CD4-positive, alpha-beta T cell (primary cell): Measurements from ENCODE around the gene MPZ. TPM values are rescaled to one million over a fixed set of nuclear protein-coding genes. Genes with fewer than 3 reads are reported as not detected.

Experiments
- ATAC-seq: fragments of 200-7000 bp; cut with Tn5 transposase; one replicate; pipeline ENCODE4 v1.10.0; 2022; ENCODE audit warnings: mild to moderate bottlenecking; ENCODE audit not compliant: poor library complexity
- CTCF ChIA-PET: fragments of 350-600 bp; sonication (Branson Sonifier 250); formaldehyde crosslinking; loops from one replicate; lab custom pipeline; 2021; ENCODE audit warnings: antibody characterized with exemption, inconsistent platforms; lab: Charles Lee
- POLR2A ChIA-PET: fragments of 350-600 bp; sonication (Branson Sonifier 250); formaldehyde crosslinking; loops from one replicate; lab custom pipeline; 2021; ENCODE audit warnings: antibody characterized with exemption, inconsistent platforms; lab: Charles Lee
- DNase-seq, 14 experiments: peaks; one replicate each; pipeline ENCODE4 v3.0.0-alpha.2; 2013 to 2020; ENCODE audit warnings: mixed read lengths in 2 of 14
- H3K27ac ChIP-seq, 2 donors: one replicate each; pipeline versions ENCODE4 v1.5.1 to v1.7.0; 2013; ENCODE audit warnings: low read length in 2 of 2, low read depth in 1 of 2, mild to moderate bottlenecking in 1 of 2
- H3K27me3 ChIP-seq, 2 experiments: 1 replicate in 1 of 2; 2 replicates in 1 of 2; pipeline versions ENCODE4 v1.6.1 to v1.7.0; 2013; ENCODE audit warnings: low read length in 2 of 2, control low read depth in 1 of 2, mild to moderate bottlenecking in 1 of 2, moderate library complexity in 1 of 2; ENCODE audit not compliant: insufficient read depth in 2 of 2, control insufficient read depth in 1 of 2
- H3K36me3 ChIP-seq: one replicate; pipeline ENCODE4 v1.6.1; 2013; ENCODE audit warnings: low read length, control low read depth; ENCODE audit not compliant: insufficient read depth
- H3K4me1 ChIP-seq: one replicate; pipeline ENCODE4 v1.6.1; 2013; ENCODE audit warnings: low read length, control low read depth; ENCODE audit not compliant: insufficient read depth
- H3K4me3 ChIP-seq: one replicate; pipeline ENCODE4 v1.5.1; 2013; ENCODE audit warnings: mild to moderate bottlenecking, low read length, moderate library complexity
- H3K9me3 ChIP-seq, 2 experiments: 1 replicate in 1 of 2; 2 replicates in 1 of 2; pipeline versions ENCODE4 v1.6.1 to v1.7.0; 2013; ENCODE audit warnings: low read length in 2 of 2, mild to moderate bottlenecking in 2 of 2, control low read depth in 1 of 2, moderate library complexity in 1 of 2; ENCODE audit not compliant: control insufficient read depth in 1 of 2, insufficient read depth in 1 of 2
- H3K27ac Mint-ChIP-seq: one replicate; pipeline ENCODE4 v1.8.0; 2020; ENCODE audit warnings: mixed read lengths
- H3K27me3 Mint-ChIP-seq: one replicate; pipeline ENCODE4 v1.8.0; 2021; ENCODE audit warnings: mixed read lengths
- H3K36me3 Mint-ChIP-seq: one replicate; pipeline ENCODE4 v1.8.0; 2021; ENCODE audit warnings: low read depth, mixed read lengths
- H3K4me1 Mint-ChIP-seq: one replicate; pipeline ENCODE4 v1.8.0; 2021; ENCODE audit warnings: low read depth, mixed read lengths
- H3K4me3 Mint-ChIP-seq: one replicate; pipeline ENCODE4 v1.8.0; 2020; ENCODE audit warnings: mild to moderate bottlenecking, mixed read lengths
- H3K9me3 Mint-ChIP-seq: one replicate; pipeline ENCODE4 v1.8.0; 2020; ENCODE audit warnings: mixed read lengths
- CTCF ChIP-seq: fragments of 200-600 bp; IDR thresholded peaks from one replicate; pipeline ENCODE4 v1.8.0; 2022; ENCODE audit warnings: antibody characterized with exemption, mild to moderate bottlenecking
- intact Hi-C, 2 experiments: fragments of 100-400 bp; cut with DNase I in 1 of 2; cut with micrococcal nuclease in 1 of 2; formaldehyde crosslinking; loops; one replicate each; pipeline versions ENCODE4 v1.15.1 to v1.9.0; 2023 to 2025; cut with DNase I, micrococcal nuclease
- total RNA-seq, 174 experiments: library from RNA in 2 of 174; stranded (reverse) in 2 of 174; gene quantifications; one replicate each; pipeline ENCODE4 v1.2.3 and lab custom pipeline; 2021 to 2026

MPZ gene
- total RNA-seq, 2 experiments from 2014 or later: 3.1 to 3.2 TPM

GRCh38 chr1:161282991-161283390 is 26.8 kb downstream of the MPZ start:
- POLR2A ChIA-PET: no interaction called here
- CTCF ChIA-PET: no interaction called here
- H3K27ac Mint-ChIP-seq: no peak overlapping the region

GRCh38 chr1:161274874-161275273 is 34.9 kb downstream of the MPZ start:
- H3K36me3 Mint-ChIP-seq: no peaks in the 10 kb centered on the region
- intact Hi-C loops: no loop called here

More at GRCh38 chr1:161282991-161283390, 26.8 kb downstream of the MPZ start:
- ATAC-seq (no peak), DNase-seq (no peak)
- Mint-ChIP-seq H3K27me3 (no peaks in the 10 kb centered on the region), H3K4me3 (no peak overlapping the region), H3K36me3 (peaks cover 6% of the 10 kb centered on the region), H3K9me3 (no peaks in the 10 kb centered on the region), H3K4me1 (no peaks in the 10 kb centered on the region)
- intact Hi-C loops: loop anchor here in 1 of 2 experiments (5.0 kb wide), 1 partner anchor 36 kb away; no protein-coding TSS in a partner anchor
- TF ChIP-seq CTCF: no peak
- Histone ChIP-seq H3K36me3 (no peaks in the 10 kb centered on the region), H3K4me1 (no peaks in the 10 kb centered on the region), H3K4me3 (no peak overlapping the region), H3K27me3 (no peaks in the 10 kb centered on the region), H3K27ac (no peak overlapping the region), H3K9me3 (no peaks in the 10 kb centered on the region)

GRCh38 chr1:161273402-161273801 is 36.4 kb downstream of the MPZ start:
- no peak overlapping the region for H3K4me3 ChIP-seq
- POLR2A ChIA-PET: no interaction called here
- H3K27me3 ChIP-seq: no peaks in the 10 kb centered on the region
- Mint-ChIP-seq H3K4me3 (no peak overlapping the region), H3K27me3 (peaks cover 17% of the 10 kb centered on the region), H3K9me3 (no peaks in the 10 kb centered on the region), H3K4me1 (no peaks in the 10 kb centered on the region), H3K36me3 (no peaks in the 10 kb centered on the region), H3K27ac (no peak overlapping the region)
- H3K9me3 ChIP-seq: no peaks in the 10 kb centered on the region
- H3K4me1 ChIP-seq: no peaks in the 10 kb centered on the region
- no peaks in the 10 kb centered on the region for H3K36me3 ChIP-seq
- ATAC-seq (no peak), DNase-seq (no peak)
- intact Hi-C loops: no loop called here
- CTCF ChIA-PET: no interaction called here
- TF ChIP-seq CTCF: no peak
- no peak overlapping the region for H3K27ac ChIP-seq

More at GRCh38 chr1:161274874-161275273, 34.9 kb downstream of the MPZ start:
- no peaks in the 10 kb centered on the region for H3K9me3 ChIP-seq
- H3K27ac Mint-ChIP-seq: no peak overlapping the region
- H3K4me3 Mint-ChIP-seq: no peak overlapping the region
- no peaks in the 10 kb centered on the region for H3K4me1 ChIP-seq
- ATAC-seq (no peak), DNase-seq (no peak)
- CTCF ChIA-PET: no interaction called here
- H3K27ac ChIP-seq: no peak overlapping the region
- H3K36me3 ChIP-seq: no peaks in the 10 kb centered on the region
- POLR2A ChIA-PET: no interaction called here
- no peak overlapping the region for H3K4me3 ChIP-seq
- no peaks in the 10 kb centered on the region for H3K4me1 Mint-ChIP-seq
- no peak for TF ChIP-seq CTCF
- no peaks in the 10 kb centered on the region for H3K9me3 Mint-ChIP-seq
- no peaks in the 10 kb centered on the region for H3K27me3 ChIP-seq
- peaks cover 17% of the 10 kb centered on the region for H3K27me3 Mint-ChIP-seq
